Hepatocyte (in vitro differentiated cells): Measurements from ENCODE around the gene CCL14.

ENCODE experiments used
- EZH2phosphoT487 ChIP-seq: fragments of 200-600 bp; sonication (generic); IDR thresholded peaks from one replicate; pipeline ENCODE4 v1.6.1; 2018; ENCODE audit warnings: antibody characterized with exemption, mild to moderate bottlenecking, low read depth, moderate library complexity; ENCODE audit not compliant: unreplicated experiment, severe bottlenecking
- TF ChIP-seq, protein P1 (sequence below): fragments of 200-600 bp; sonication (generic); IDR thresholded peaks from 2 replicates; pipeline ENCODE4 v1.5.1; 2016; ENCODE audit warnings: antibody characterized with exemption, mild to moderate bottlenecking; ENCODE audit not compliant: poor library complexity

DNA sequence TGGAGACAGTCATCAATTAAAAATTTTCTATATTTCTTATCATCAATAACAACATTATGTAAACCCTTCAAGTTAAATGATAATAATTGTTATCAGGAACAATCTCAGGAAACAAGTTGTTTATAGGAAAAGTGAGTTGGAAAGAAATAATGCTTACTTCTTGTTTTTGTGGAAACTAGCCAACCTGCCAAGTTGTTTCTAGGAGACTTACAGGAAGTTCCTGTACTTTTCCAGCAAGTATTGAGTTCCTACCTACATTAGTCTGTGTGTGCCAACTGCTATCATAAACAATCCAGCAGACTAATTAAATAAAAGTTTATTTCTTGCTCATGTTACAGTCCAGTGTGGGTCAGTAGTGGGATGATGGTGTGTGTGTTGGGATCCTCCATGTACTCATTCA is 1.6 kb upstream of the CCL14 start:
- TF ChIP-seq, protein P1, sequence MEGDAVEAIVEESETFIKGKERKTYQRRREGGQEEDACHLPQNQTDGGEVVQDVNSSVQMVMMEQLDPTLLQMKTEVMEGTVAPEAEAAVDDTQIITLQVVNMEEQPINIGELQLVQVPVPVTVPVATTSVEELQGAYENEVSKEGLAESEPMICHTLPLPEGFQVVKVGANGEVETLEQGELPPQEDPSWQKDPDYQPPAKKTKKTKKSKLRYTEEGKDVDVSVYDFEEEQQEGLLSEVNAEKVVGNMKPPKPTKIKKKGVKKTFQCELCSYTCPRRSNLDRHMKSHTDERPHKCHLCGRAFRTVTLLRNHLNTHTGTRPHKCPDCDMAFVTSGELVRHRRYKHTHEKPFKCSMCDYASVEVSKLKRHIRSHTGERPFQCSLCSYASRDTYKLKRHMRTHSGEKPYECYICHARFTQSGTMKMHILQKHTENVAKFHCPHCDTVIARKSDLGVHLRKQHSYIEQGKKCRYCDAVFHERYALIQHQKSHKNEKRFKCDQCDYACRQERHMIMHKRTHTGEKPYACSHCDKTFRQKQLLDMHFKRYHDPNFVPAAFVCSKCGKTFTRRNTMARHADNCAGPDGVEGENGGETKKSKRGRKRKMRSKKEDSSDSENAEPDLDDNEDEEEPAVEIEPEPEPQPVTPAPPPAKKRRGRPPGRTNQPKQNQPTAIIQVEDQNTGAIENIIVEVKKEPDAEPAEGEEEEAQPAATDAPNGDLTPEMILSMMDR = no peak
- TF ChIP-seq EZH2phosphoT487 = no peak
